GM18511 (cell line): Measurements from ENCODE around the gene OR2S2.

ENCODE experiments used
- ATAC-seq: cut with Tn5 transposase; IDR thresholded peaks from one replicate; pipeline ENCODE4 v1.9.1; 2021; ENCODE audit warnings: mild to moderate bottlenecking, moderate library complexity; ENCODE audit not compliant: unreplicated experiment

Gene OR2S2

DNA sequence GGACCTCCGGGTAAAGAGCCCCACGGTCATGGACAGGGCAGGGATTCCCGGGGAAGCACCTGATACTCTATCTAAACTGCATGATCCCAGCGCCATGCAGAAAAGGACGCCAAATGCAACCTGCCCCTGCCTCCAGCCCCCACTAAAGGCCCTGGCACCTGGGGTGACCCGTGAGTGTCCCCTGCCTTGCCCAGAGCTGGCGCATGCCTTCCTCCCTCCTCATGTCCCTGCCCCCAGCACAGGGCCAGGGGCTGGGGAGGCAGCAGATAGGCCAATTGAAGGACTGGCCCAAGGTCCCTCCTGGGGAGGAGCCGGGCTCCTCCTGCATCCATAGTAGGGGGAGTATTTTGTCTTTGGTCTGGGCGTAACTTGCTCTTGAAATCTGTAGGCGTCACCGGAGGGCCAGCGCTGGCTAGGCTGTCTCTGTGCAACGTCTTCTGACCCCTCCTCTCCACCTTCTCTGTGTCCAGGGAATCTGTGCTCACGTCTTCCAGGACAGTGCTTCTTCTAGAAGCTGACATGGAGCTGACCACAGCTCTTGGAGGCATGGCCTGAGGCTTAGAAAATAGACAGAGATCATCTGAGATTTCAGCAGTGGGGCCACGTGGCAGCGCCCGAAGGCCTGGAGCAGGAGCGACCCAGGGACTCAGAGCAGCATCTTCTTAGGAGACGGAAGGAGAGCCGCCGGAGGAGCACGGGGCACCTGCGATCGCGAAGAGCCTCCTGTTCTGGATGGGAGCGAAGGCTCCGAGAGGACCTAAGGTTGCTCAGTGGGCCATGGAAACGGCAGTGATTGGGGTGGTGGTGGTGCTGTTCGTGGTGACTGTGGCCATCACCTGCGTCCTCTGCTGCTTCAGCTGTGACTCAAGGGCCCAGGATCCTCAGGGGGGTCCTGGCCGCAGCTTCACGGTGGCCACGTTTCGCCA lies 48.0 kb downstream of the OR2S2 start:
- ATAC-seq = no peak

DNA sequence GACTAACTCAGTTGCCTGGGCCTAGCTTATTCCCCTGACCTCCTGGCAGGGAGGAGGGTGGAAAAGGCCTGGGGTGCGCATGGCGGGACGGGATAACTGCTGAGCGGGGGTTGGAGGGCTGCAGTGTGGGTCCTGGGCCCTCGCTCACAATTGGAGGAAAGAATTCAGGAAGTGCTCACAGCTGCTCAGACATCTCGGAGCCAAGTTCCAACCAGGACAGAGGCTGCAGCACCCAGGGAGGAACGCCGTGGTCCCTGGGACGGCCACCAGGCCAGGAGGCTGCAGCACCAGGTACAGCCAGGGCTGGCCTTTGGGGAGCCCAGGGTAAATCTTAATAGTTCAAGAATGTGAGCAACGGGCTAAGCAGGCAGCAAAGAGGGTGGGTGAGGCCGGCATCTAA lies 48.7 kb downstream of the OR2S2 start, which contains the start of gene SPAAR:
Gene SPAAR, plus strand, starts transcription at position 217 of the 400 bp plus-strand sequence. CDS start 974 bp downstream, outside the sequence.
- ATAC-seq = no peak

DNA sequence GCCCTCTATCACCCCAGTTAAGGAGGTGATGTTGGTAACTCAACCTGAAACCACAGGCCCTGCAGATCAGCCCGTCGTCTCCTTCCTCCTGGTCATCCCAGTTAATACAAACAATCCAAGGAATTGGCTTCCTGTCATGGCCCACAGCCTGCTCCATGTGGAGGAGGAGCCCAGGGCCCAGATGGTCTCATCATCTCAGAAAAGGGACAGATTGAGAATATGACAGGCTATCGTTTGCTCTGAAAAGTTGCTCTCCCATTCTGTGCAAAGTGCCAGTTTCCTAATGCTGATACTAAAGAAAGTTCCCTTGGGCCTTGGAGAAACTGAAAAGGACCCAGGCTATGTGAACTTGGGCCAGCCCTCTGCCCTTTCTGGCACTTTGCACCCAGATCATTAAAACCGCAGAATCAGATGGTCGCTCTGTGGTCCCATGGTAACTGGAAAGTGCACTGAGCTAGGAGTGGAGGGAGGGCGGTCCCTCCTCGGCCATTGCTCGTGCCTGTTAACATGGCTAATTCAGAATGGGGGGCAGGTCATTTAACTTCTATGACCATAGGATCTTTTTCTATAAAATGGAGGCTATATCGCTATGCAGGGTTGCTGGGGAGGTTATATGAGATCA lies 49.3 kb downstream of the OR2S2 start:
- no peak for ATAC-seq

- ATAC-seq = no peak
Observed at GRCh38 chr9:35907711-35908503, 50.0 kb downstream of the OR2S2 start.
